LoVo (cell line): ENCODE results near the gene UBASH3B.
"Not testable (repeated sequence)": the region's sequence is repeated elsewhere in the genome, so short reads cannot be mapped to it uniquely, and the experiment has no call there.

Experiments
- DNase-seq: peaks from one replicate; pipeline ENCODE4 v3.0.0-alpha.2; 2016; ENCODE audit warnings: low spot score

UBASH3B gene

GRCh38 chr11:122709039-122709760, 53.7 kb downstream of the UBASH3B start:
- no peak for DNase-seq

- DNase-seq: no peak
Observed at GRCh38 chr11:122711362-122711761, 55.8 kb downstream of the UBASH3B start.

DNA sequence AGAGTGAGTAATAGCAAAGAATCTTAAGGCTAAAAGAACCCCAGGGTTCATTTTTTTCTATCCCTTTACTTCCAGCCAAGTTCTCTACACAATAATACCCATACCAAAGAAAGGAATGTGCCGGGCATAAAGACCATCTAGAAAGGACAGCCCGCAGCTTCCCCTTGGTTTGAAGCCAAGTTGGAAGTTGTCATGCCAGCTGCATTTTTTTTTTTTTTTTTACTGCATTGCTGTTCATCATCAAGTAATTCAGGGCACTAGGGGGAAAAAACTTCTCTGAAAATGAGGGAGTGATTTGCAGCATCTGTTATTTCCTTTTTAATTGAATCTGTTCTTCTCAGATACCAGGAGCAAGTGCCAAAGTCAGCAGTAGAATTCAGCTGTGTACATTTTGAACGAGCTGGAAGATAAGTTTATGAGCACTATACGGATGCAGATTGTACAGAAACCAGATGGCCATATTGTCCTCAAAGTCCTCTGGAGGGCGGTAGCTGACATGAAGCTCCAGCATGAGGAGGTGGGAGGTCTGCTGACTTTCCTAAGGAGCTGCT, 56.4 kb downstream of the UBASH3B start:
- no peak for DNase-seq

- no peak for DNase-seq
Observed at GRCh38 chr11:122714004-122714403, 58.5 kb downstream of the UBASH3B start.

DNA sequence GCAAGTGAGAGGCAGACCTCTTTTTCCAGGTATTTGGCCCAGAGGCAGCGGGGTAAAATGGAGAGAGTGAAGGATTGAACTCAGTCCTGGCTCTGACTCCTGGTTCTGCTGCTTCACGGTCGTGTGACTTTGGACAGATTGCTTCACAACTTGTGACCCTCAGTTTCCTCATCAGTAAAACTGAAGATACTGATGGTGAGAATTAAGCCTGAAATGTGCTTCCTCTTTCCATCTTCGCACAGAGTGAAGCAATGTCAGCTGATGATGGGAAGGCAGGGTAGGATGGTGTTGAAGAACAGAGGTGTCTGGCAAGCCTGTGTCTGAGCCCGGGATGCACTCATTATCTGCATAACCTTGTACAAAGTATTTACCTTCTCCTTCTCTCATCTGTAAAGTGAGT, 59.0 kb downstream of the UBASH3B start:
- DNase-seq: no peak

DNA sequence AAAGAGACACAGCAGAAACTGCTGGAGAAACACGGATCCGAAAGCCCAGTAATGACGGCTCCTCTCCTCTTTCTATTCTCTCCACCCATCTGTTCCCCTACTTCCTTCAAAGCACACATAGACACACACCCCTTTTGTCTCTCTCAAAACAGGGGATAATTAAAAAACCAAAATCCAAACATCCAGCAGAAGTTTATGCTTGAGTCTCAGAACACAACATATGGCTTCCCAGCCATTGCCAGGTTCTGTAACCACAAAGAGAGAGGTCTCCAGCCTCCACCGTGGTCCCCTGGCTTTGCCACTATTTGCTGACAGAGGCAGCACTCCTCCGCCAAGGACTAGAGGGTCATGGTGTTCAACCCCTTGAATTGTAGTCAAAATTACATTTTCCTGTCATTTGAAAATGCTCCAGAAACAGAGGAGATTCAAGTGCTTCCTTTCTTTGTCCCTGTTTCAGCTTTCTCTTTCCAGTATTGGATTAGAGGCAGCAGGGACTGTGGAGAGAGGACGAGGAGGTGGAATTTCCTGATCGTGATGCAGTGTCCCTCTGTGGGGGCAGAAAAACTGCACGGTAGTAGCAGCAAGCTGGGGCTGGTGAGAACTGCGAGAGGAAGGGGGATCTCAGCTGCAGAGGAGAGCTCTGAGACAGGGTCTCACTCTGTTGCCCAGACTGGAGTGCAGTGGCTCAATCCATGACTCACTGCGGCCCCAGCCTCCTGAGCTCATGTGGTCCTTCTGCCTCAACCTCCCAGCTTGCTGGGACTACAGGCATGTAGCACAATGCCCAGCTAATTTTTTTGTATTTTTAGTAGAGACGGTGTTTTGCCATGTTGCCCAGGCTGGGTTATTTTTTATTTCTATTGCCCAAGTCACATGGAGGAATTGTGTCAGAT, 60.3 kb downstream of the UBASH3B start:
- no peak for DNase-seq

DNA sequence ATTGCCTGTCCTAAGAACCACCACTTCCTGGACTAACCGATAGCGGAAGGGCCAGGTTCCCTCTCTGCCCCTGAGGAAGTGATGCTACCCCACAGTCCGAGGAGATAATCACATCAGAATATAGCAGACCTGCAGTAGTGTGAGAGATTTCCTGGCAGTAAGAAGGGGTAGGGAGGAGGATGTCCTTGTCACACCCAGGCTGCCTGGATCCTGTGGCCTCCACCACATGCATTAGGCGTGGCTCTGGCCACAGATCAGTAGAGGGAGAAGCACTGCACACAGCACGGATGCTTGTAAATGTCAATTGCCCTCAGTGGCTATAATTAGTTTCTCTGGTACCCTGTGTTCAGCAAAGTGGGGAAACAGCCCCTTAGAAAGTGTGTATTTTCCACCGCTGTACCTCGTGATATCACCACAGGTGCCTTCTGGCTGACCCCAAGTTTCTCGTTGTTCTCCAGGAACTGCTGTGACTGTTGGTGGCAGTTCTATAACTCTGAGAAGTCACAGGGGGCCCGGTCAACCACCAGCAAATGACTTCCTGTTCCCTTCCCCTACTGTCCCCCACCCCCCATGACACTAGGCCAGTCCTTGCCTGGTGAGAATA, 61.8 kb downstream of the UBASH3B start:
- no peak for DNase-seq

DNA sequence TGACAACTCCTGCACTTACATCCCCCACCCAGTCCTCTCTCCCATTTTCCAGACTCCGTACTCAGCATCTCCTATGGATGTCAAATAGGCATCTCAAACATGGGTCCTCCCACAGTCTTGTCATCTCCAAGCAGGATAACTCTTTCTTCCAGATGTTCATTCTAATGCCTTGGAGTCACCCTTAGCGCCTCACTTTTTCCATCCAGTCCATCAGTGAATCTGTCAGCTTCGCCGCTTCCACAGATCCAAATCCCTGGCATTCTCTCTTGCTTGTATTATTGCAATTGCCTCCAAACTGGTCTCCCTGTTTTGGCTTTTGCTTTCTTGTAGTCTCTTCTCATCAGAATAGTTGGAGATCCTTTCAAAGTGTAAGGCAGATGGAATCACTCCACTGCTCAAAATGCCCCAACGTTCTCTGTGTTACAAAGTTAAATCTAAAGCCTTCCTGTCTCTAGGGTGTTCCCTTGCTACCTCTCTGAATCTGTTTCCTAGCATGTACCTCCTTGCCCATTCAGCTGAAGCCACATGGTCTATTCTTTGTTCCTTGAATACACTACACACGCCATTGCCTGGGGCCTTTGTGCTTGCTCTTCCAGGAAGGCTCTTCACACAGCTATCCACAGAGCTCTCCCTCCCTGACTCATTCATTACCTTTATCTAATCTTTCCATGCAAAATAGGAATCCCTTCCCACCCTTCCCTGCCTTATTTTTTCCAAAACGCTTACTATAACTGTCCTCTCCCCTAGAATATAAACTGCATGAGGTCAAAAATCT, 64.8 kb downstream of the UBASH3B start:
- no peak for DNase-seq

DNA sequence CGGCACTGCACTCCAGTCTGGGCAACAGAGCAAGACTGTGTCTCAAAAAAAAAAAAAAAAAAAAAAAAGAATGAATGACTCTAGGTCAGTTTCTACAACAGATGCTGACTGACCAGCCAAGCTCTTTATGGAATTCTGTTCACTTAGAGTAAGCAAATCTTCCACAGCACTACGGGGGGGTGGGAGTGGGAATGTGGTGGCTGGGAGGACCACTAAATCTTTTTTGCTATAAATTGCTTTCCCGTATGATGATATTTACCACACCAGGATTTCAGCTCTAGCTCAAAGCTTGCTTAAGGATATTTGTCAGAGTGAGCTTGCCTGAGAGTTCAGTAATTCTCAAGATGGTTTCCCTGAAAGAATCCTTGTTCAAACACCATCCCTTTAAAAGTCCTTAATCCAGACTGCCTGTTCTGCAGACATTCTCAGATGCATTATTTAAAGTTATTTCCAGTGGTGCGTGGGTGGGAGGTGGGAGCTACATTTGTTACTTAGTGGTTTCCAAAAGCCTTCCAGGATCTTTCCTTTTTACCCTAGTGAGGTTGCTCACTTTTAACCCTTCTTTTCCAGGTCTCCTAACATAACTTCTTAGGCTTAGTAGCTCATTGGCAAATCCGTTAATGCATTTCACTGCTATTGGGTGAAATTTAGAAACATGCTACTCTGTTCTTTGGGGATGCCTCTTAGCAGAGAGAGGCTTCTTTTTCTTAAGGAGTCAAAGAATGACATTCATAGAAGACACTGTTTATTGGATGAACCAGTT, 65.9 kb downstream of the UBASH3B start:
- DNase-seq: no peak

DNA sequence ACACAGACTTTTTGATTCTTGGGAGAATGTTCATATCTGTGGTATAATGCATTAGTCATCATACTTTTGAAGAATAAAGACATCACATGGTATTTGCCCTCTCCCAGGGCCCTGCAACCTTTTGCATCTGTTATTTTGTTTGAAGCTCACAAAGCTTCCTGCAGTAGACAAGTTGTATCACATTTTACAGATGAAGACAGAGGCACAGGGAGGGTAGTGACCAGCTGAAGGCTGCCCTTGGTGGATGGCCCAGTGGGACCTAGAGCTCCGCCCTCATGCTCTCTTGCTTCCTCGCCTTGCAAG, 66.4 kb downstream of the UBASH3B start:
- DNase-seq: no peak

- no peak for DNase-seq
Observed at GRCh38 chr11:122723106-122723505, 67.6 kb downstream of the UBASH3B start.

- DNase-seq: no peak
Observed at GRCh38 chr11:122723576-122723975, 68.1 kb downstream of the UBASH3B start.

- DNase-seq: no peak
Observed at GRCh38 chr11:122724520-122724919, 69.0 kb downstream of the UBASH3B start.

DNA sequence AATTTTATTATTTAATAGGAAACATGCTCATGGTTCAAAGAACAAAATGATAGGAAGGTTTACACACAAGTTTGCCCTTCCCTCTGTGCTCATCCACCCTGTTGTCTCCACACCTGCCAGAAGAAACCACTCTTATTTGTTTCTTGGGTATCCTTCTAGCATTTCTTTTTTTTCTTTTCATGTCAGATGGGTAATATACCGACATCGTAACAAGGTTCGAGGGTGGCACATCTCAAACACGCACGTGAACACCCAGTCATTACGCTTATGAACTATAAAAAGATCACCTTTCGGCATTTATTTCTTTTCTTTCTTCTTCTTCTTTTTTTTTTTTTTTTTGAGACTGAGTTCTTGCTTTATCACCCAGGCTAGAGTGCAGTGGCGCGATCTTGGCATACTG, 70.5 kb downstream of the UBASH3B start:
- no peak for DNase-seq

- DNase-seq: no peak
Observed at GRCh38 chr11:122727101-122727929, 71.8 kb downstream of the UBASH3B start.

DNA sequence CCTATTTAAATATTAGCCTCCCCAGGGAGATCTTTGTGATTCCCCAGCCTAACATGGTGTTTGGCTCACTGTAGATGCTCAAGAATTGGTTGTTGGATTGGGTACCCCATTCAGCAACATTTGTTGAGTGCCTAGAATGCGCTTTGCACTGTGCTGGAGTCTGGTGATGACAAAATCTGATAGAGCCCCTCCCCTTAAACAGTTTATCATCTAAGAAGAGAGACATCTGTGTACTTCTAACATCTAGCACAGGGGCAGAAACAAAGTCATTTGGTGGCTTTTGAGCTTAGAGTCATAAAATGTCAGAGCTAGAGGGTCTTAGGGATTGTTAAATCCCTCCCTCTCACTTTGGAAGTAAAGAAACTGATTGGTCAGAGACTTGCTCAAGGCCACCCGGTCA, 73.0 kb downstream of the UBASH3B start:
- DNase-seq: no peak

DNA sequence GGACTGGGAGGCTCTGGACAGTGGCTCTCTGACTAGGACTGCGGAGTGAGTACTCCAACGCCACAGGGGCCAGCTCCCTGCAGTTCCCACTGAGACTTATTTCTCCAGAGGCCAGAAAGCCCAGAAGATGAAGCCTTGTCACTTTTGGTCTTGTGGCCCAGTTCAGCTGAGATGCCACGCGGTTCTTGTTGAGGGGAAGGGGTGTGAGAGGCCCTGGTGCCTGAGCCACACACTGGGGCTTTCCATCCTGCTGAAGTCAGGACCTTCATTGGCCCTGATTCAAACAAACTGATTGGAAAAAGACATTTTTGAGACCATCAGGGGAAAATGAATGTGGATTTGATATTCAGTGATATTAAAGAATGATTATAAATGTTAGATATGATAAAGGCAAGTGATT, 73.6 kb downstream of the UBASH3B start:
- DNase-seq: no peak

DNA sequence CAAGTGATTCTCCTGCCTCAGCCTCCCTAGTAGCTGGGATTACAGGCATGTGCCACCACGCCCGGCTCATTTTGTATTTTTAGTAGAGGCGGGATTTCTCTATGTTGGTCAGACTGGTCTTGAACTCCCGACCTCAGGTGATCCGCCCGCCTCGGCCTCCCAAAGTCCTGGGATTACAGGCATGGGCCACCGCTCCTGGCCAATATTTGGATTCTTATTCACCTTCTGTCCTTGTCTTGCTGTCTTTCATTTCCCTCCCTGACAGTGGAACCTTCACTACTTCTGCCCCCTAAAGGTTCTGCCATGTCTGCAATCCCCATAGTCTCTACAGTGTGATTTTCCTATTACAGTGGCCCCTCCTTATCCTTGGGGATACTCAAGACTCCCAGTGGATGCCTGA, 75.2 kb downstream of the UBASH3B start:
- not testable (repeated sequence) for DNase-seq

- DNase-seq: no peak
Observed at GRCh38 chr11:122731500-122731913, 76.0 kb downstream of the UBASH3B start.
